H9 (cell line): Measurements from ENCODE around the gene GALNT17. TPM values are rescaled to one million over a fixed set of nuclear protein-coding genes. Genes with fewer than 3 reads are reported as not detected.
A peak's percentile ranks its signal among the peaks of the same experiment; 100 is the strongest.
"Not testable (repeated sequence)": the region's sequence is repeated elsewhere in the genome, so short reads cannot be mapped to it uniquely, and the experiment has no call there.

Experiments used
- DNase-seq: peaks from one replicate; pipeline ENCODE4 v3.0.0-alpha.2; 2017
- H2AFZ ChIP-seq: one replicate; pipeline ENCODE4 v1.6.1; 2013; ENCODE audit warnings: mild to moderate bottlenecking, low read length, control low read depth, moderate library complexity
- H2AK5ac ChIP-seq: 2 replicates; pipeline ENCODE4 v1.6.1; 2013; ENCODE audit warnings: low read length, control low read depth, mixed read lengths; ENCODE audit not compliant: insufficient read length
- H2BK120ac ChIP-seq: one replicate; pipeline ENCODE4 v1.6.1; 2013; ENCODE audit warnings: low read depth, mild to moderate bottlenecking, low read length, control low read depth, inconsistent platforms; ENCODE audit not compliant: poor library complexity, severe bottlenecking
- H2BK12ac ChIP-seq: 2 replicates; pipeline ENCODE4 v1.6.1; 2013; ENCODE audit warnings: low read length, control low read depth, mixed read lengths, low read depth; ENCODE audit not compliant: insufficient read length
- H2BK15ac ChIP-seq: 2 replicates; pipeline ENCODE4 v1.6.1; 2013; ENCODE audit warnings: low read depth, low read length, control low read depth
- H2BK20ac ChIP-seq: one replicate; pipeline ENCODE4 v1.6.1; 2013; ENCODE audit warnings: low read depth, mild to moderate bottlenecking, low read length, control low read depth, inconsistent platforms; ENCODE audit not compliant: poor library complexity, severe bottlenecking
- H2BK5ac ChIP-seq: 2 replicates; pipeline ENCODE4 v1.6.1; 2013; ENCODE audit warnings: low read length, control low read depth, mixed read lengths; ENCODE audit not compliant: insufficient read length
- H3K14ac ChIP-seq: 2 replicates; pipeline ENCODE4 v1.6.1; 2013; ENCODE audit warnings: low read length, control low read depth; ENCODE audit not compliant: insufficient read depth
- H3K18ac ChIP-seq: 2 replicates; pipeline ENCODE4 v1.6.1; 2013; ENCODE audit warnings: low read depth, mild to moderate bottlenecking, mixed read lengths, low read length, control low read depth; ENCODE audit not compliant: insufficient read length
- H3K23ac ChIP-seq: 2 replicates; pipeline ENCODE4 v1.6.1; 2013; ENCODE audit warnings: low read length, control low read depth, mixed read lengths, low read depth; ENCODE audit not compliant: insufficient read length
- H3K23me2 ChIP-seq: 2 replicates; pipeline ENCODE4 v1.6.1; 2013; ENCODE audit warnings: low read depth, mild to moderate bottlenecking, mixed read lengths, low read length, control low read depth; ENCODE audit not compliant: insufficient read length, poor library complexity, severe bottlenecking
- H3K27ac ChIP-seq: 2 replicates; pipeline ENCODE4 v1.5.1; 2013; ENCODE audit warnings: low read length, control low read depth, mixed read lengths, low read depth; ENCODE audit not compliant: insufficient read length
- H3K27me3 ChIP-seq: 2 replicates; pipeline ENCODE4 v1.6.1; 2013; ENCODE audit warnings: low read length, control low read depth, inconsistent platforms; ENCODE audit not compliant: insufficient read depth
- H3K4ac ChIP-seq: 2 replicates; pipeline ENCODE4 v1.6.1; 2013; ENCODE audit warnings: low read depth, mild to moderate bottlenecking, control low read depth, inconsistent platforms, low read length, moderate library complexity
- H3K4me1 ChIP-seq: 2 replicates; pipeline ENCODE4 v1.6.1; 2013; ENCODE audit warnings: low read length, control low read depth, inconsistent platforms; ENCODE audit not compliant: insufficient read depth
- H3K4me2 ChIP-seq: 2 replicates; pipeline ENCODE4 v1.6.1; 2013; ENCODE audit warnings: low read length, control low read depth, mixed read lengths; ENCODE audit not compliant: insufficient read length, insufficient read depth
- H3K56ac ChIP-seq: 2 replicates; pipeline ENCODE4 v1.6.1; 2013; ENCODE audit warnings: low read depth, mild to moderate bottlenecking, mixed read lengths, low read length, control low read depth; ENCODE audit not compliant: insufficient read length
- H3K79me1 ChIP-seq: 2 replicates; pipeline ENCODE4 v1.6.1; 2013; ENCODE audit warnings: low read depth, mild to moderate bottlenecking, moderate library complexity, low read length, control low read depth, inconsistent platforms; ENCODE audit not compliant: insufficient read depth, poor library complexity, severe bottlenecking
- H3K79me2 ChIP-seq: 2 replicates; pipeline ENCODE4 v1.6.1; 2013; ENCODE audit warnings: low read length, control low read depth, inconsistent platforms; ENCODE audit not compliant: insufficient read depth
- H3K9ac ChIP-seq: 2 replicates; pipeline ENCODE4 v1.6.1; 2013; ENCODE audit warnings: low read length, control low read depth, mixed read lengths; ENCODE audit not compliant: insufficient read length; ENCODE audit errors: extremely low read depth
- H3K9me3 ChIP-seq: one replicate; pipeline ENCODE4 v1.6.1; 2013; ENCODE audit warnings: low read depth, low read length, inconsistent platforms; ENCODE audit not compliant: control insufficient read depth
- H3T11ph ChIP-seq: one replicate; pipeline ENCODE4 v1.6.1; 2013; ENCODE audit warnings: mild to moderate bottlenecking, low read length, control low read depth, inconsistent platforms
- H4K20me1 ChIP-seq: one replicate; pipeline ENCODE4 v1.6.1; 2013; ENCODE audit not compliant: control insufficient read depth, insufficient read length, insufficient read depth
- H4K5ac ChIP-seq: 2 replicates; pipeline ENCODE4 v1.6.1; 2013; ENCODE audit warnings: low read depth, mild to moderate bottlenecking, mixed read lengths, low read length, control low read depth; ENCODE audit not compliant: insufficient read length
- H4K8ac ChIP-seq: replicated peaks from 2 replicates; pipeline ENCODE4 v1.6.1; 2013; ENCODE audit warnings: low read length, control low read depth, mixed read lengths, low read depth; ENCODE audit not compliant: insufficient read length
- H4K91ac ChIP-seq: 2 replicates; pipeline ENCODE4 v1.6.1; 2013; ENCODE audit warnings: low read depth, mild to moderate bottlenecking, moderate library complexity, mixed read lengths, low read length, control low read depth; ENCODE audit not compliant: insufficient read length
- H3K27ac Mint-ChIP-seq, 3 experiments: 2 replicates in 2 of 3; 3 replicates in 1 of 3; pipeline ENCODE4 v1.8.0; 2020 to 2021; ENCODE audit warnings: mixed read lengths in 3 of 3, mild to moderate bottlenecking in 1 of 3, moderate library complexity in 1 of 3
- H3K27me3 Mint-ChIP-seq: 2 replicates; pipeline ENCODE4 v1.8.0; 2021; ENCODE audit warnings: low read depth, mild to moderate bottlenecking, moderate library complexity, mixed read lengths
- H3K36me3 Mint-ChIP-seq, 3 experiments: 2 replicates in 2 of 3; 3 replicates in 1 of 3; pipeline ENCODE4 v1.8.0; 2020 to 2021; ENCODE audit warnings: low read depth in 3 of 3, mixed read lengths in 3 of 3; ENCODE audit not compliant: insufficient read depth in 1 of 3
- H3K4me1 Mint-ChIP-seq, 2 experiments: 2 replicates each; pipeline ENCODE4 v1.8.0; 2020; ENCODE audit warnings: mixed read lengths in 2 of 2
- H3K4me3 Mint-ChIP-seq, 2 experiments: 2 replicates in 1 of 2; 3 replicates in 1 of 2; pipeline ENCODE4 v1.8.0; 2020 to 2021; ENCODE audit warnings: mild to moderate bottlenecking in 2 of 2, mixed read lengths in 2 of 2, moderate library complexity in 1 of 2
- H3K9me3 Mint-ChIP-seq, 2 experiments: 2 replicates in 1 of 2; 3 replicates in 1 of 2; pipeline ENCODE4 v1.8.0; 2020; ENCODE audit warnings: mild to moderate bottlenecking in 2 of 2, mixed read lengths in 2 of 2, moderate library complexity in 1 of 2
- WGBS: extraction: QIAGEN DNeasy Blood & Tissue Kit; methylation state at CpG from one replicate; pipeline ENCODE4 v1.1.7; 2013; ENCODE audit warnings: missing lambda C conversion rate, low lambda C conversion rate, mixed read lengths; ENCODE audit not compliant: insufficient read length; ENCODE audit errors: extremely low coverage; 5-methylcytosine and 5-hydroxymethylcytosine counted together
- total RNA-seq: library from RNA; stranded (reverse); gene quantifications from 2 replicates; pipeline ENCODE4 v1.2.1, GENCODE V29; 2021
- TF ChIP-seq, protein P1 (sequence below): fragments of 200-600 bp; sonication (generic); conservative IDR thresholded peaks from 3 replicates; pipeline ENCODE4 v1.8.0; 2021; ENCODE audit warnings: antibody characterized with exemption, mild to moderate bottlenecking

The GALNT17 gene
- total RNA-seq, 1 experiment from 2014 or later, result 43.2 TPM

DNA sequence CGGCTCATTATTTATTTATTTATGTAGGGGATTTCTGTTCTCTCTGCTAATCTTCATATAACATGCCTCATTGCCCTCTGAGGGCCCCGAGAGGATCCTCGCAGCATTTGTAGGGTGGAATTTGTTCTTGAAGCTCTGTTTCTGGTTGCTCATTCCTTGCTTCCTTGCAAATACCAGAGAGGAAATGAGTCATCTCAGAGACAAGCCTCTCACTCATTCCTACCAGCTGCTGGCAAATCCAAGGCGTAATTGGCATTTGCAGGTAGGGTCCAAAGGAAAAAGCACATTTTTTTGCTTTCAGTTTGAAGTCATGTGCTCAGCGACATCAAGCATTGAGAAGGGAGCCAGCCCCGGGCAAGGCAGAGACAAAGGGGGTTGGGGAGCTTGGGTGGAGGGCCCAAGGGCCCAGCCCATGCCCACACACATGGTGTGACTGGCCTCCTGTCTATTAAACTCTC, 501.6 kb downstream of the GALNT17 start:
- Histone ChIP-seq H2BK5ac (no peak overlapping the region), H3K9me3 (no peaks in the 10 kb centered on the region), H2BK15ac (no peak overlapping the region), H3K23ac (no peak overlapping the region), H2BK120ac (peak overlapping the region; percentile 52), H4K91ac (no peak overlapping the region), H3K4me2 (no peak overlapping the region), H3T11ph (no peak overlapping the region), H4K20me1 (no peaks in the 10 kb centered on the region), H3K9ac (no peak overlapping the region), H3K27ac (peak overlapping the region; percentile 82), H2AK5ac (no peak overlapping the region), H4K5ac (no peak overlapping the region), H3K56ac (no peak overlapping the region), H3K23me2 (no peaks in the 10 kb centered on the region), H3K79me1 (no peaks in the 10 kb centered on the region), H2BK20ac (no peak overlapping the region), H3K14ac (no peak overlapping the region), H2AFZ (no peak overlapping the region), H3K27me3 (no peaks in the 10 kb centered on the region), H3K4ac (no peak overlapping the region), H2BK12ac (no peak overlapping the region), H3K79me2 (no peaks in the 10 kb centered on the region), H3K18ac (no peak overlapping the region), H4K8ac (no peak overlapping the region), H3K4me1 (peaks cover 24% of the 10 kb centered on the region)
- no peak overlapping the region for H3K4me3 Mint-ChIP-seq
- DNase-seq, result peak; percentile 75
- H3K9me3 Mint-ChIP-seq, result no peaks in the 10 kb centered on the region
- peaks cover 49 to 53% of the 10 kb centered on the region in 2 experiments for H3K4me1 Mint-ChIP-seq
- TF ChIP-seq, protein P1, sequence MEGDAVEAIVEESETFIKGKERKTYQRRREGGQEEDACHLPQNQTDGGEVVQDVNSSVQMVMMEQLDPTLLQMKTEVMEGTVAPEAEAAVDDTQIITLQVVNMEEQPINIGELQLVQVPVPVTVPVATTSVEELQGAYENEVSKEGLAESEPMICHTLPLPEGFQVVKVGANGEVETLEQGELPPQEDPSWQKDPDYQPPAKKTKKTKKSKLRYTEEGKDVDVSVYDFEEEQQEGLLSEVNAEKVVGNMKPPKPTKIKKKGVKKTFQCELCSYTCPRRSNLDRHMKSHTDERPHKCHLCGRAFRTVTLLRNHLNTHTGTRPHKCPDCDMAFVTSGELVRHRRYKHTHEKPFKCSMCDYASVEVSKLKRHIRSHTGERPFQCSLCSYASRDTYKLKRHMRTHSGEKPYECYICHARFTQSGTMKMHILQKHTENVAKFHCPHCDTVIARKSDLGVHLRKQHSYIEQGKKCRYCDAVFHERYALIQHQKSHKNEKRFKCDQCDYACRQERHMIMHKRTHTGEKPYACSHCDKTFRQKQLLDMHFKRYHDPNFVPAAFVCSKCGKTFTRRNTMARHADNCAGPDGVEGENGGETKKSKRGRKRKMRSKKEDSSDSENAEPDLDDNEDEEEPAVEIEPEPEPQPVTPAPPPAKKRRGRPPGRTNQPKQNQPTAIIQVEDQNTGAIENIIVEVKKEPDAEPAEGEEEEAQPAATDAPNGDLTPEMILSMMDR, result no peak
- H3K36me3 Mint-ChIP-seq, result peaks cover 2 to 5% (median 4%) of the 10 kb centered on the region in 3 experiments; a peak in 4 of 7 replicates
- WGBS, result no CpG with 5 or more reads among the region's 6 CpGs
- no peaks in the 10 kb centered on the region for H3K27me3 Mint-ChIP-seq
- H3K27ac Mint-ChIP-seq, result peak overlapping the region; percentile 13 to 96 (median 87)

DNA sequence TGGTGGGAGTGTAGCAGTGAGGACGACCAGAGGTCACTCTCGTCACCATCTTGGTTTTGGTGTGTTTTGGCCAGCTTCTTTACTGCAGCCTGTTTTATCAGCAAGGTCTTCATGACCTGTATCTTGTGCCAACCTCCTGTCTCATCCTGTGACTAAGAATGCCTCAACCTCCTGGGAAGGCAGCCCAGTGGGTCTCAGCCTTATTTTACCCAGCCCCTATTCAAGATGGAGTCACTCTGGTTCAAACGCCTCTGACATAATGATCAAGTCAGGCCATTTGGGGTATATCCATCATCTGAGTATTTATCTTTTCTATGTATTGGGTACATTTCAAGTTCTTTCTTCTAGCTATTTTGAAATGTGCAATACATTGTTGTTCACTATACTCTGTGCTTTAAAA, 503.9 kb downstream of the GALNT17 start:
- WGBS, result no CpG with 5 or more reads among the region's 3 CpGs
- H3K4me1 Mint-ChIP-seq, result peaks cover 53 to 63% of the 10 kb centered on the region in 2 experiments
- not testable (repeated sequence) for H3K56ac ChIP-seq

More for the DNA sequence above, 503.9 kb downstream of the GALNT17 start:
- H4K8ac ChIP-seq, H3K9me3 Mint-ChIP-seq, H2BK20ac ChIP-seq, H3K79me2 ChIP-seq, H3K36me3 Mint-ChIP-seq, H3K23ac ChIP-seq, H3K9me3 ChIP-seq, H3K27me3 ChIP-seq, H3K14ac ChIP-seq, H3K23me2 ChIP-seq, H3K4me2 ChIP-seq, H3K27ac ChIP-seq, H4K91ac ChIP-seq, H3K9ac ChIP-seq, H4K20me1 ChIP-seq, H2BK120ac ChIP-seq, H3T11ph ChIP-seq, H3K4me3 Mint-ChIP-seq, H4K5ac ChIP-seq, H2BK12ac ChIP-seq, H3K18ac ChIP-seq, DNase-seq, H2AFZ ChIP-seq, H2BK15ac ChIP-seq, H3K4ac ChIP-seq, H3K27me3 Mint-ChIP-seq, H2AK5ac ChIP-seq, H2BK5ac ChIP-seq, H3K79me1 ChIP-seq: not testable (repeated sequence)
- peaks cover 24% of the 10 kb centered on the region for H3K4me1 ChIP-seq
- H3K27ac Mint-ChIP-seq, result peak overlapping the region; percentile 27 to 45 (median 36); a peak in 6 of 7 replicates
